ENCODE measurements around the gene DNMT3B.

GRCh38 chr20:32846852-32847251 lies 84.7 kb downstream of the DNMT3B start:
- no peak for TF ChIP-seq CTCF (IDR thresholded peaks at IDR 0.05)
- TF ChIP-seq POLR2A (IDR thresholded peaks at IDR 0.05): no peak
- TF ChIP-seq POLR2AphosphoS5 (IDR thresholded peaks at IDR 0.05): no peak
- no peak for TF ChIP-seq EP300 (IDR thresholded peaks at IDR 0.05)
